Choroid plexus epithelial cell (primary cell): Measurements from ENCODE around the gene PPP1CA.
"Not testable (repeated sequence)": the region's sequence is repeated elsewhere in the genome, so short reads cannot be mapped to it uniquely, and the experiment has no call there.

Experiments
- DNase-seq: peaks from one replicate; pipeline ENCODE4 v3.0.0-alpha.2; 2010; ENCODE audit warnings: low read depth
- H3K4me3 ChIP-seq: 2 replicates; pipeline ENCODE4 v1.5.1; 2011; ENCODE audit warnings: low read depth, mild to moderate bottlenecking, control low read depth, low read length, moderate library complexity
- CTCF ChIP-seq: conservative IDR thresholded peaks from 2 replicates; pipeline ENCODE4 v1.5.1; 2011; ENCODE audit warnings: low read depth, mild to moderate bottlenecking, control low read depth, inconsistent platforms, low read length, moderate library complexity

PPP1CA gene

GRCh38 chr11:67404515-67405195 lies 3.0 kb upstream of the PPP1CA start:
- no peak overlapping the region for H3K4me3 ChIP-seq
- no peak for TF ChIP-seq CTCF
- DNase-seq: no peak

GRCh38 chr11:67403085-67403484 lies 1.4 kb upstream of the PPP1CA start:
- not testable (repeated sequence) for H3K4me3 ChIP-seq, DNase-seq

- not testable (repeated sequence) for DNase-seq
- peak overlapping the region; percentile 53 for H3K4me3 ChIP-seq
Measured at GRCh38 chr11:67402192-67402839, 658 bp upstream of the PPP1CA start.

GRCh38 chr11:67400942-67401494 lies 640 bp downstream of the PPP1CA start:
- no peak for TF ChIP-seq CTCF
- DNase-seq: no peak
- H3K4me3 ChIP-seq: peak overlapping the region; percentile 90

GRCh38 chr11:67400251-67400941 lies 1.3 kb downstream of the PPP1CA start:
- TF ChIP-seq CTCF: no peak
- peak overlapping the region; percentile 90 for H3K4me3 ChIP-seq
- DNase-seq: no peak

GRCh38 chr11:67398661-67399563 lies 2.7 kb downstream of the PPP1CA start:
- no peak overlapping the region for H3K4me3 ChIP-seq

More at GRCh38 chr11:67398661-67399563, 2.7 kb downstream of the PPP1CA start:
- DNase-seq: no peak
- no peak for TF ChIP-seq CTCF
